GM19463 (cell line): ENCODE results near the gene FSTL1.

Experiments
- ATAC-seq: cut with Tn5 transposase; IDR thresholded peaks from one replicate; pipeline ENCODE4 v1.9.1; 2021; ENCODE audit warnings: mild to moderate bottlenecking, moderate library complexity; ENCODE audit not compliant: unreplicated experiment

The FSTL1 gene

GRCh38 chr3:120468635-120469295 lies 18.0 kb upstream of the FSTL1 start:
- no peak for ATAC-seq

GRCh38 chr3:120462409-120462959 lies 11.7 kb upstream of the FSTL1 start:
- no peak for ATAC-seq

- no peak for ATAC-seq
Observed at GRCh38 chr3:120461416-120461815, 10.6 kb upstream of the FSTL1 start.

GRCh38 chr3:120460862-120461261 lies 10.1 kb upstream of the FSTL1 start:
- ATAC-seq, result no peak

GRCh38 chr3:120460181-120460790 lies 9.5 kb upstream of the FSTL1 start:
- ATAC-seq, result no peak

- ATAC-seq, result no peak
Observed at GRCh38 chr3:120459196-120459595, 8.4 kb upstream of the FSTL1 start.

- ATAC-seq, result no peak
Observed at GRCh38 chr3:120457827-120458226, 7.0 kb upstream of the FSTL1 start.

- ATAC-seq, result no peak
Observed at GRCh38 chr3:120454076-120454689, 3.4 kb upstream of the FSTL1 start.

- ATAC-seq, result no peak
Observed at GRCh38 chr3:120452816-120453215, 2.0 kb upstream of the FSTL1 start.

GRCh38 chr3:120451806-120452205 lies 1.0 kb upstream of the FSTL1 start:
- ATAC-seq, result no peak

GRCh38 chr3:120451272-120451761 lies 525 bp upstream of the FSTL1 start:
- no peak for ATAC-seq

- ATAC-seq, result no peak
Observed at GRCh38 chr3:120449701-120450599, 842 bp downstream of the FSTL1 start.

- ATAC-seq, result no peak
Observed at GRCh38 chr3:120449251-120449650, 1.5 kb downstream of the FSTL1 start.

- no peak for ATAC-seq
Observed at GRCh38 chr3:120448756-120449155, 2.0 kb downstream of the FSTL1 start.

- no peak for ATAC-seq
Observed at GRCh38 chr3:120446891-120447668, 3.7 kb downstream of the FSTL1 start.

GRCh38 chr3:120445654-120446053 lies 5.1 kb downstream of the FSTL1 start:
- no peak for ATAC-seq

- no peak for ATAC-seq
Observed at GRCh38 chr3:120443626-120444123, 7.1 kb downstream of the FSTL1 start.

GRCh38 chr3:120442975-120443517 lies 7.7 kb downstream of the FSTL1 start:
- ATAC-seq, result no peak

- ATAC-seq, result no peak
Observed at GRCh38 chr3:120441776-120442175, 9.0 kb downstream of the FSTL1 start.

- no peak for ATAC-seq
Observed at GRCh38 chr3:120440762-120441161, 10.0 kb downstream of the FSTL1 start.
